PC-3 (cell line): ENCODE results near the gene HTR1D. TPM values are rescaled to one million over a fixed set of nuclear protein-coding genes. Genes with fewer than 3 reads are reported as not detected.
A peak's percentile ranks its signal among the peaks of the same experiment; 100 is the strongest.

ENCODE experiments used
- ATAC-seq: fragments of 200-7000 bp; cut with Tn5 transposase; 2 replicates; pipeline ENCODE4 v1.9.1; 2020; ENCODE audit warnings: mild to moderate bottlenecking, moderate library complexity
- BruUV-seq: library from RNA; stranded (reverse); fragments of 400-500 nt; replicated peaks from 2 replicates; lab custom pipeline; 2021; lab: Mats Ljungman, UMichigan
- CTCF ChIA-PET: fragments of 300-600 bp; sonication (Branson Sonifier 250); formaldehyde crosslinking; loops from one replicate; lab custom pipeline; 2022; ENCODE audit warnings: antibody characterized with exemption; lab: Charles Lee
- POLR2A ChIA-PET: fragments of 300-600 bp; sonication (Branson Sonifier 250); formaldehyde crosslinking; loops from one replicate; lab custom pipeline; 2022; ENCODE audit warnings: antibody characterized with exemption; ENCODE audit not compliant: unreplicated experiment; lab: Charles Lee
- DNase-seq: peaks from one replicate; pipeline ENCODE4 v3.0.0-alpha.2; 2015
- H2AFZ ChIP-seq: fragments of 300-600 bp; sonication (generic); 2 replicates; pipeline ENCODE4 v1.6.0; 2016; ENCODE audit warnings: antibody characterized with exemption, low read length
- H3F3A ChIP-seq: fragments of 300-600 bp; sonication (generic); one replicate; pipeline ENCODE4 v1.6.0; 2017; ENCODE audit warnings: antibody characterized with exemption, low read length, control low read depth, mild to moderate bottlenecking; ENCODE audit not compliant: unreplicated experiment
- H3K27ac ChIP-seq: fragments of 300-600 bp; sonication (generic); 2 replicates; pipeline ENCODE4 v1.5.1; 2016; ENCODE audit warnings: mild to moderate bottlenecking, low read length
- H3K27me3 ChIP-seq: fragments of 300-600 bp; sonication (generic); 2 replicates; pipeline ENCODE4 v1.6.1; 2016; ENCODE audit warnings: low read length, mixed read lengths
- H3K36me3 ChIP-seq: fragments of 300-600 bp; sonication (generic); 2 replicates; pipeline ENCODE4 v1.6.1; 2016; ENCODE audit warnings: low read depth, mixed run types, low read length, mixed read lengths
- H3K4me1 ChIP-seq: fragments of 300-600 bp; sonication (generic); 2 replicates; pipeline ENCODE4 v1.5.1; 2016; ENCODE audit warnings: low read length; ENCODE audit not compliant: insufficient read depth
- H3K4me2 ChIP-seq: fragments of 300-600 bp; sonication (generic); 2 replicates; pipeline ENCODE4 v1.6.0; 2016; ENCODE audit warnings: low read length
- H3K4me3 ChIP-seq: fragments of 300-600 bp; sonication (generic); 2 replicates; pipeline ENCODE4 v1.5.1; 2016; ENCODE audit warnings: mild to moderate bottlenecking, low read length, mixed read lengths
- H3K79me2 ChIP-seq: fragments of 300-600 bp; sonication (generic); 2 replicates; pipeline ENCODE4 v1.6.1; 2017; ENCODE audit warnings: low read length, mixed read lengths
- H3K9ac ChIP-seq: fragments of 300-600 bp; sonication (generic); 2 replicates; pipeline ENCODE4 v1.6.0; 2016; ENCODE audit warnings: mild to moderate bottlenecking, low read length
- H3K9me2 ChIP-seq: fragments of 300-600 bp; sonication (generic); replicated peaks from 2 replicates; pipeline ENCODE4 v1.6.1; 2016; ENCODE audit warnings: mixed run types, low read length, mixed read lengths
- H3K9me3 ChIP-seq: fragments of 300-600 bp; sonication (generic); 2 replicates; pipeline ENCODE4 v1.6.1; 2016; ENCODE audit warnings: low read length, mixed read lengths
- H4K20me1 ChIP-seq: fragments of 300-600 bp; sonication (generic); 2 replicates; pipeline ENCODE4 v1.6.1; 2016; ENCODE audit warnings: low read length, mixed read lengths
- CTCF ChIP-seq: fragments of 300-600 bp; sonication (generic); conservative IDR thresholded peaks from 2 replicates; pipeline ENCODE4 v1.5.1; 2017; ENCODE audit warnings: antibody characterized with exemption, low read depth, mild to moderate bottlenecking, low read length
- EZH2 ChIP-seq: fragments of 300-600 bp; sonication (generic); IDR thresholded peaks from one replicate; pipeline ENCODE4 v1.6.1; 2017; ENCODE audit warnings: antibody characterized with exemption, mild to moderate bottlenecking, low read length; ENCODE audit not compliant: unreplicated experiment
- EZH2phosphoT487 ChIP-seq: fragments of 300-600 bp; sonication (generic); IDR thresholded peaks from 2 replicates; pipeline ENCODE4 v1.6.1; 2018; ENCODE audit warnings: mild to moderate bottlenecking, antibody characterized with exemption, low read length, borderline replicate concordance
- intact Hi-C: fragments of 100-400 bp; cut with micrococcal nuclease; formaldehyde crosslinking; loops from 2 replicates; pipeline ENCODE4 v1.9.0; 2023
- total RNA-seq: library from RNA; depleted of rRNA; stranded (reverse); fragments of >200 nt; gene quantifications from 2 replicates; pipeline ENCODE4 v1.2.3, GENCODE V29; 2014

Gene HTR1D
- total RNA-seq, 1 experiment from 2014 or later = 1.3 TPM

GRCh38 chr1:23247276-23247675, 30.0 kb upstream of the HTR1D start:
- H3K9ac ChIP-seq = no peak overlapping the region
- DNase-seq (no peak), ATAC-seq (no peak)
- BruUV-seq = no TSS peak
- no peaks in the 10 kb centered on the region for H3K36me3 ChIP-seq
- TF ChIP-seq EZH2 = no peak
- no peak for TF ChIP-seq EZH2phosphoT487
- TF ChIP-seq CTCF = no peak
- no peaks in the 10 kb centered on the region for H3K9me3 ChIP-seq
- CTCF ChIA-PET = no interaction called here
- H3K4me3 ChIP-seq = no peak overlapping the region
- H3K27me3 ChIP-seq = no peaks in the 10 kb centered on the region
- peaks cover 7% of the 10 kb centered on the region; the same call in 1 of the 2 replicates for H3K4me1 ChIP-seq
- no peak overlapping the region for H3K27ac ChIP-seq
- POLR2A ChIA-PET = no interaction called here
- no peaks in the 10 kb centered on the region for H3K9me2 ChIP-seq
- no peaks in the 10 kb centered on the region for H4K20me1 ChIP-seq
- H3F3A ChIP-seq = no peaks in the 10 kb centered on the region
- intact Hi-C loops = no loop called here
- H2AFZ ChIP-seq = no peak overlapping the region
- H3K79me2 ChIP-seq = no peaks in the 10 kb centered on the region
- no peak overlapping the region for H3K4me2 ChIP-seq

GRCh38 chr1:23246274-23246673, 29.0 kb upstream of the HTR1D start:
- Histone ChIP-seq H3K27ac (no peak overlapping the region), H4K20me1 (no peaks in the 10 kb centered on the region), H3K79me2 (no peaks in the 10 kb centered on the region), H3K27me3 (no peaks in the 10 kb centered on the region), H3K9me2 (no peaks in the 10 kb centered on the region), H3F3A (no peaks in the 10 kb centered on the region), H3K4me2 (no peak overlapping the region), H2AFZ (no peak overlapping the region), H3K4me1 (peaks cover 7% of the 10 kb centered on the region; the same call in 1 of the 2 replicates), H3K9ac (no peak overlapping the region), H3K36me3 (no peaks in the 10 kb centered on the region), H3K4me3 (no peak overlapping the region), H3K9me3 (no peaks in the 10 kb centered on the region)
- peak; percentile 73 for ATAC-seq
- ChIA-PET CTCF (no interaction called here), POLR2A (no interaction called here)
- TF ChIP-seq CTCF (no peak), EZH2phosphoT487 (no peak), EZH2 (no peak)
- intact Hi-C loops = no loop called here
- no TSS peak for BruUV-seq
- DNase-seq = peak; percentile 24

GRCh38 chr1:23244256-23244761, 27.0 kb upstream of the HTR1D start:
- intact Hi-C loops = no loop called here
- no peaks in the 10 kb centered on the region for H4K20me1 ChIP-seq
- no peak overlapping the region for H2AFZ ChIP-seq
- ChIA-PET POLR2A (no interaction called here), CTCF (no interaction called here)
- H3K4me3 ChIP-seq = no peak overlapping the region
- BruUV-seq = no TSS peak
- TF ChIP-seq CTCF (no peak), EZH2phosphoT487 (no peak), EZH2 (no peak)
- H3F3A ChIP-seq = no peaks in the 10 kb centered on the region
- no peak for DNase-seq
- no peaks in the 10 kb centered on the region for H3K79me2 ChIP-seq
- H3K4me2 ChIP-seq = no peak overlapping the region
- no peaks in the 10 kb centered on the region for H3K9me3 ChIP-seq
- no peak overlapping the region for H3K27ac ChIP-seq
- no peaks in the 10 kb centered on the region for H3K36me3 ChIP-seq
- H3K9ac ChIP-seq = no peak overlapping the region
- no peaks in the 10 kb centered on the region for H3K9me2 ChIP-seq
- H3K4me1 ChIP-seq = peaks cover 3% of the 10 kb centered on the region; the same call in 1 of the 2 replicates
- no peak for ATAC-seq
- no peaks in the 10 kb centered on the region for H3K27me3 ChIP-seq
